ENCODE measurements around the gene BTK. TPM values are rescaled to one million over a fixed set of nuclear protein-coding genes. Genes with fewer than 3 reads are reported as not detected.

BTK gene
- total RNA-seq, 1 experiment from 2014 or later = not detected

GRCh38 chrX:101385026-101385684, 836 bp downstream of the BTK start:
- H3K9me3 ChIP-seq (replicated peaks) = no peaks in the 10 kb centered on the region
- H3K36me3 ChIP-seq = no peaks in the 10 kb centered on the region
- H3K4me1 ChIP-seq (replicated peaks) = no peaks in the 10 kb centered on the region
- no peaks in the 10 kb centered on the region for H3K27me3 ChIP-seq (replicated peaks)
- no peak for DNase-seq (ENCODE audit: low read depth in 1 of 2, low spot score in 2 of 2)
- H3K27ac ChIP-seq = no peak overlapping the region
- no peak overlapping the region for H3K4me3 ChIP-seq

- Histone ChIP-seq H3K4me3 (no peak overlapping the region), H3K27ac (no peak overlapping the region), H3K27me3 (replicated peaks) (no peaks in the 10 kb centered on the region), H3K36me3 (no peaks in the 10 kb centered on the region), H3K9me3 (replicated peaks) (no peaks in the 10 kb centered on the region), H3K4me1 (replicated peaks) (no peaks in the 10 kb centered on the region)
- DNase-seq (ENCODE audit: low read depth in 1 of 2, low spot score in 2 of 2) = no peak
Measured at GRCh38 chrX:101383679-101384205, 2.2 kb downstream of the BTK start.

- Histone ChIP-seq H3K27ac (no peak overlapping the region), H3K4me3 (no peak overlapping the region), H3K27me3 (replicated peaks) (no peaks in the 10 kb centered on the region), H3K9me3 (replicated peaks) (no peaks in the 10 kb centered on the region), H3K4me1 (replicated peaks) (no peaks in the 10 kb centered on the region), H3K36me3 (no peaks in the 10 kb centered on the region)
- no peak for DNase-seq (ENCODE audit: low read depth in 1 of 2, low spot score in 2 of 2)
Measured at GRCh38 chrX:101377547-101377946, 8.4 kb downstream of the BTK start.

- no peaks in the 10 kb centered on the region for H3K9me3 ChIP-seq (replicated peaks)
- H3K27ac ChIP-seq = no peak overlapping the region
- no peaks in the 10 kb centered on the region for H3K36me3 ChIP-seq
- no peaks in the 10 kb centered on the region for H3K27me3 ChIP-seq (replicated peaks)
- no peak overlapping the region for H3K4me3 ChIP-seq
- no peaks in the 10 kb centered on the region for H3K4me1 ChIP-seq (replicated peaks)
- DNase-seq (ENCODE audit: low read depth in 1 of 2, low spot score in 2 of 2) = no peak
Measured at GRCh38 chrX:101370888-101371504, 15.0 kb downstream of the BTK start.

- Histone ChIP-seq H3K36me3 (no peaks in the 10 kb centered on the region), H3K27me3 (replicated peaks) (no peaks in the 10 kb centered on the region), H3K27ac (no peak overlapping the region), H3K4me1 (replicated peaks) (no peaks in the 10 kb centered on the region), H3K9me3 (replicated peaks) (no peaks in the 10 kb centered on the region), H3K4me3 (no peak overlapping the region)
- DNase-seq (ENCODE audit: low read depth in 1 of 2, low spot score in 2 of 2) = no peak
Measured at GRCh38 chrX:101369687-101370086, 16.3 kb downstream of the BTK start.

GRCh38 chrX:101368800-101369199, 17.2 kb downstream of the BTK start:
- Histone ChIP-seq H3K27me3 (replicated peaks) (no peaks in the 10 kb centered on the region), H3K4me3 (no peak overlapping the region), H3K27ac (no peak overlapping the region), H3K9me3 (replicated peaks) (no peaks in the 10 kb centered on the region), H3K4me1 (replicated peaks) (no peaks in the 10 kb centered on the region), H3K36me3 (no peaks in the 10 kb centered on the region)
- DNase-seq (ENCODE audit: low read depth in 1 of 2, low spot score in 2 of 2) = no peak

- Histone ChIP-seq H3K36me3 (no peaks in the 10 kb centered on the region), H3K9me3 (replicated peaks) (no peaks in the 10 kb centered on the region), H3K27me3 (replicated peaks) (no peaks in the 10 kb centered on the region), H3K4me1 (replicated peaks) (no peaks in the 10 kb centered on the region), H3K27ac (no peak overlapping the region), H3K4me3 (no peak overlapping the region)
- no peak for DNase-seq (ENCODE audit: low read depth in 1 of 2, low spot score in 2 of 2)
Measured at GRCh38 chrX:101365301-101365795, 20.6 kb downstream of the BTK start.

- H3K27me3 ChIP-seq (replicated peaks) = no peaks in the 10 kb centered on the region
Measured at GRCh38 chrX:101362757-101363156, 23.2 kb downstream of the BTK start.

GRCh38 chrX:101362116-101362515, 23.9 kb downstream of the BTK start:
- Histone ChIP-seq H3K27me3 (replicated peaks) (no peaks in the 10 kb centered on the region), H3K9me3 (replicated peaks) (no peaks in the 10 kb centered on the region), H3K4me3 (no peak overlapping the region), H3K4me1 (replicated peaks) (no peaks in the 10 kb centered on the region), H3K36me3 (no peaks in the 10 kb centered on the region), H3K27ac (no peak overlapping the region)
- DNase-seq (ENCODE audit: low read depth in 1 of 2, low spot score in 2 of 2) = no peak

More at GRCh38 chrX:101362757-101363156, 23.2 kb downstream of the BTK start:
- Histone ChIP-seq H3K4me3 (no peak overlapping the region), H3K36me3 (no peaks in the 10 kb centered on the region), H3K9me3 (replicated peaks) (no peaks in the 10 kb centered on the region), H3K27ac (no peak overlapping the region), H3K4me1 (replicated peaks) (no peaks in the 10 kb centered on the region)
- no peak for DNase-seq (ENCODE audit: low read depth in 1 of 2, low spot score in 2 of 2)

- no peaks in the 10 kb centered on the region for H3K27me3 ChIP-seq (replicated peaks)
- no peaks in the 10 kb centered on the region for H3K4me1 ChIP-seq (replicated peaks)
- DNase-seq (ENCODE audit: low read depth in 1 of 2, low spot score in 2 of 2) = no peak
Measured at GRCh38 chrX:101360390-101360789, 25.6 kb downstream of the BTK start.

GRCh38 chrX:101359966-101360365, 26.0 kb downstream of the BTK start:
- no peak for DNase-seq (ENCODE audit: low read depth in 1 of 2, low spot score in 2 of 2)
- no peaks in the 10 kb centered on the region for H3K27me3 ChIP-seq (replicated peaks)
- no peak overlapping the region for H3K4me3 ChIP-seq
- no peaks in the 10 kb centered on the region for H3K9me3 ChIP-seq (replicated peaks)
- H3K27ac ChIP-seq = no peak overlapping the region
- no peaks in the 10 kb centered on the region for H3K36me3 ChIP-seq
- H3K4me1 ChIP-seq (replicated peaks) = no peaks in the 10 kb centered on the region

More at GRCh38 chrX:101360390-101360789, 25.6 kb downstream of the BTK start:
- H3K27ac ChIP-seq = no peak overlapping the region
- H3K36me3 ChIP-seq = no peaks in the 10 kb centered on the region
- H3K9me3 ChIP-seq (replicated peaks) = no peaks in the 10 kb centered on the region
- H3K4me3 ChIP-seq = no peak overlapping the region

- Histone ChIP-seq H3K4me1 (replicated peaks) (no peaks in the 10 kb centered on the region), H3K9me3 (replicated peaks) (no peaks in the 10 kb centered on the region), H3K36me3 (no peaks in the 10 kb centered on the region), H3K4me3 (no peak overlapping the region), H3K27me3 (replicated peaks) (no peaks in the 10 kb centered on the region), H3K27ac (no peak overlapping the region)
- peak in 1 of 2 experiments; percentile 1 for DNase-seq (ENCODE audit: low read depth in 1 of 2, low spot score in 2 of 2)
Measured at GRCh38 chrX:101357166-101357795, 28.7 kb downstream of the BTK start.

- DNase-seq (ENCODE audit: low read depth in 1 of 2, low spot score in 2 of 2) = no peak
- no peaks in the 10 kb centered on the region for H3K9me3 ChIP-seq (replicated peaks)
Measured at GRCh38 chrX:101349193-101349562, 36.8 kb downstream of the BTK start.

More at GRCh38 chrX:101349193-101349562, 36.8 kb downstream of the BTK start:
- no peaks in the 10 kb centered on the region for H3K27me3 ChIP-seq (replicated peaks)
- no peaks in the 10 kb centered on the region for H3K36me3 ChIP-seq
- peak overlapping the region; percentile 89 for H3K27ac ChIP-seq
- peaks cover 5% of the 10 kb centered on the region for H3K4me1 ChIP-seq (replicated peaks)
- peak overlapping the region; percentile 89 for H3K4me3 ChIP-seq

Measured in SJSA1 (cell line).